Measurements from ENCODE around the gene ZFHX3. TPM values are rescaled to one million over a fixed set of nuclear protein-coding genes. Genes with fewer than 3 reads are reported as not detected.

The ZFHX3 gene
- total RNA-seq, 1 donor from 2014 or later, result 8.9 TPM

DNA sequence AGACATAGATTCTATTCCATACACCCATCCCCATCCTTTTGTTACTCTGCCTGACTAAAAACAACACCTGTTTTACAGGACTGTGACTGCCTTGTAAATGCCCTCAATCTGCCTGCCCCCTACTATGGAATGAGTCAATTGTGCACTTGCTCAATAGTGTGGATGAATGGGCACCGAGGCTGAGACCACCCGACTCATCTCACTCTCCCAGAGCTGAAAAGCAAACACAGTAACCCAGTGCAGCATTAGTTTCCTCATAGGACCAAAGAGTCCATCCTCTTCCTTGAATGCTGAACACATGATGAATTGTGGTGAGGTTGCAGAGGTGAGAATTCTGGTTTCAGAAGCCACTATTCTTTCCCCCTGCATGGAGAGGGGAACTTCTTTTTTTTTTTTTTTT, 233.7 kb downstream of the ZFHX3 start:
- DNase-seq (ENCODE audit: low spot score), result no peak
- ATAC-seq, result no peak

DNA sequence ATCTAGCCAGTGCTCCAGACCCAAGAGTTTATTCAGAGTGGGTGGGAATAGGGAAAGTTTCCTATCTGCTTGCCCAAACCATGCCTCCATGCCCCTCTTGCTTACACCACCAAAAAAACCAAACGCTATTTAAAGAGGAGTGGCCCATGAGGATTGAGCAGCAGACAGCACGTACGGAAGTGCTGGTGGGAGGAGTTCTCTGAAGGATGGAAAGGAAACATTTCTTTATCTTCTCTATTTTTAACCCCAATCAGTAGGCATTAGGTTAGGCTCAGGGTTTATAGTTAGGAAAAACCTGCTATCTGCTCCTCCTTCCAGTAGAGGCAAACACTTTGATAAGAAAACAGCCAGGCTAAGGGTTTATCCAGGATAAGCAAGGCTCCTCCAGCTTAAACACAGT, 235.3 kb downstream of the ZFHX3 start:
- ATAC-seq (no peak), DNase-seq (ENCODE audit: low spot score) (no peak)

DNA sequence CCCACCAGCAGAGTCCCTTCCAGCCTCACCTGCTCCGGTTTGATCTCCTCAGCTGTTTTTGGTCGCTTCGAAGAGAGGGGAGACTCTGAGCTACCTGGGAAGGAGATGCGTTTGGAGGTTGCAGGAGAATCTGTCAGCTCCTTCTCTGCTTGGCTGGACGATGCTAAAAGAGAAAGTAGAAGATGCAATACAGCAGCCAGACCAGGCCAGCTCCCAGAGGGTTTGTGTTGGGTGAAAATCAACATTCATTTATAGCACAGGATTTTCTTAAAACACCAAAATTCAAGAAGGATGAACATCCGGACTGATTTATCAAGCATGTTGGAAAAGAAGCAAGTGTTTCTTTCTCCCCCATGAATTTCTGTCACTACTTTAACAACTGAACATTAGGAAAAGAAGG, 236.1 kb downstream of the ZFHX3 start:
- peak; percentile 54 for ATAC-seq

DNA sequence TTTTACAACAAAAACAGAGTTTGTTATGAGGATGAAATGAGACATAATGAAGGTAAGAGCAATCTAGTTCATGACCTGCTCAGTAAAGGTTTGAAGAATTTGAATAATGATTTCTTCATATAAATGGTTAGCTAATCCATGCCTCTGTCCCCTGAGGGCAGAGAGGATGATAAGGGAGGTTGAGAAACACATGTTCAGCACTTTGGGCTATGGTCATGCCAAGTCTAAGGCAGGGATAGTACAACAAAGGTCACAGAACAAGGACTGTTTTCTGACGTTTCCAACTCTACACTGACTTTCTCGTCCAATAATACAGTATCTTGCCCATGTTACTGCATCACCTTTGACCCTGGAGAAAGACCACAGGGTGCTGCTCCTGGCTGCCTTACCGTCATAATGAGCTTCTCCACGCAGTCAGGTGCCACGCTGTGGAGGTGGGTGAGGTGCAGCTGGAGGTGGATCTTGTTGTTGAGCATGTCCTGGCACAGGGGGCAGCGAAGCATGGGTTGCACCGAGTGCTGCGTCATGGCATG, 236.7 kb downstream of the ZFHX3 start:
- ATAC-seq (peak; percentile 90), DNase-seq (ENCODE audit: low spot score) (peak; percentile 75)

More for the DNA sequence above, 236.1 kb downstream of the ZFHX3 start:
- no peak for DNase-seq (ENCODE audit: low spot score)

DNA sequence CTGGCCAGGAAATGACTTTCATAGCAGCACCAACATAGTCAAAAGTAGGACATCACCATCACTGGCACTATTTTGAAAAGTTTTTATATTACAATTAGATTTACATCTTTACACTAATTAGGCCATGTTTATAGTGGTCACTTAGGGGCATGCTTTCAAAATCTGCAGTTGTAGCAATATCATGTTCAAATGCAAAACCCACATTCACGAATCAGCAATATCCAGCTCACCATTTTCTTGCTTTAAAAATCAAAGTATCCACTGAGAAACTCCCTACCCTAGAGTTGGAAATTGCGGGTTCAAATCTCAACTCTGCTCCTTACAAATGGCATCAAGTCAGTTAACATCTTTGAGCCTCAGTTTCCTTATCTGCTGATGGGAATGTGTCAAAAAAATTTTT, 237.4 kb downstream of the ZFHX3 start:
- ATAC-seq (no peak), DNase-seq (ENCODE audit: low spot score) (no peak)

DNA sequence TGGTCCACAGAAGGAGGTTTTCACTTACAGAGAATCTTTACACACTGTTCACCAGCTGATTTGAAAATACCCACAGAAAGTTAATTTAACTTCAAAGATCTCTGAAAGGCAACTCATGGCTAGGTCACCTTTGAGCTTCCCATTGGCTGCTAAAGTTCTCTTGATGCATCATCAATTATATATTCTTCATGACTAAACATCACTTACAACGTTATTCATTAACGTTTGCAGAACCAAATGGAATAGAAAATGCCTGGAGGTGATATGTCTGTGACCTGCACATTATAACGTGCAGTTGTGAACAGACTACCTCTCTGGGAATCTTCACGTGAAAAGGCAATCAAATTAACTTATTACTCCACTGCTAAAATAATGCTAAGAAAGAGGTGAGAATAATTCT, 238.5 kb downstream of the ZFHX3 start:
- no peak for ATAC-seq
- no peak for DNase-seq (ENCODE audit: low spot score)

DNA sequence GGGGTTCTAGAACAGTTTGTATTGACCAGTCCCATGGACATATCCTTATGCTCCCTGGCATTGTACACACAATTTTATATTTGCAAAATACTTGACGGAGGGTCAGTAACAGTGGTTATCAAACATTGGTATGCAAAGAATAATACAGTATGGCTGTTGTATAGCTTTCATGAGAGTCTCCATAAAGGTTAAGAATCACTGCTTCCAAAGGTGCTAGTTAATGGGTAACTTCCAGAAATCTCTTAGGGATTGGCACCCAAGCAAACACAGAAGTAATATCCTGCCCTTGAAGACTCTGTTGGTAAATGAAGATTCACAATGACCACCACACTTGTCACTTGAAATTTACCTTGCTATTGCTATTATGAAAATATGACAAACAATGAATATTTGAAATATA, 239.2 kb downstream of the ZFHX3 start:
- DNase-seq (ENCODE audit: low spot score), result no peak
- no peak for ATAC-seq

DNA sequence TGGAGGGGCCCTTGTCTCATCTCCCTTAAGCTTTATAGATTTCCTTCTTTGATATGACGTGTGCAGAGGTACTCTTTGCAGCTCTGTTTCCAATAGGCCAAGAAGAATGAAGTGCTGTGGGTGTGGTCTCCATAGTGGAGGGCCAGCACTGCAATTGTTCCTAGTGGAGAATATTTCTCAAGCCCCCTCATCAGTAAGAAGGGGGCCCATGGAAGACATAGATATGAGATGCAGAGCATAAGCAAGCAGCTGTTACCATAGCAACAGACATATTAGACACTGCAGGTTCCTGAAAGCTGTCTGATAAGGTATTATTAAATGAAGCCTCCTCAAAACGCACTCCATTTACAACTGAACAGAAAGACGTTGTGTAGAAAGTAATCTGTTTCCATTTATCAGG, 240.7 kb downstream of the ZFHX3 start:
- DNase-seq (ENCODE audit: low spot score) (no peak), ATAC-seq (no peak)

DNA sequence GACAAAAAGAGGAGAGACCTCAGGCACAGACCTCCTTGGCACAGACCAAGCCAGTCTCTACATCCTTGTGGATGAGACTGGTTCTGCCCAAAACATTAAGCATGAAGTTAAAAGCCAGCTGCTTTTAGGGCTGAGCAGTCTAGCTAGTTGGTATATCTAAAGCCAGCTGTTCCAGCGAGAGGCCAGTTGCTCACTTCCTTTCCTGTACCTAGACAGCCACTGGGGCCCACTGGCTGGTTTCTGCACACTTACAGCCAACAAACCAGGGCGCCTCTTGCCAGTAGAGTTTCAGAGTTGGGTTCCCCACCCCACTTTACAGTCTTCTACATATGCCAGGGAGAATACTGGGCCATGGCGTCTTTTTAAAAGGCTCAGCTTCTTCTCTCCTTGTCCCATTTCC, 242.4 kb downstream of the ZFHX3 start:
- ATAC-seq, result no peak
- DNase-seq (ENCODE audit: low spot score), result no peak

DNA sequence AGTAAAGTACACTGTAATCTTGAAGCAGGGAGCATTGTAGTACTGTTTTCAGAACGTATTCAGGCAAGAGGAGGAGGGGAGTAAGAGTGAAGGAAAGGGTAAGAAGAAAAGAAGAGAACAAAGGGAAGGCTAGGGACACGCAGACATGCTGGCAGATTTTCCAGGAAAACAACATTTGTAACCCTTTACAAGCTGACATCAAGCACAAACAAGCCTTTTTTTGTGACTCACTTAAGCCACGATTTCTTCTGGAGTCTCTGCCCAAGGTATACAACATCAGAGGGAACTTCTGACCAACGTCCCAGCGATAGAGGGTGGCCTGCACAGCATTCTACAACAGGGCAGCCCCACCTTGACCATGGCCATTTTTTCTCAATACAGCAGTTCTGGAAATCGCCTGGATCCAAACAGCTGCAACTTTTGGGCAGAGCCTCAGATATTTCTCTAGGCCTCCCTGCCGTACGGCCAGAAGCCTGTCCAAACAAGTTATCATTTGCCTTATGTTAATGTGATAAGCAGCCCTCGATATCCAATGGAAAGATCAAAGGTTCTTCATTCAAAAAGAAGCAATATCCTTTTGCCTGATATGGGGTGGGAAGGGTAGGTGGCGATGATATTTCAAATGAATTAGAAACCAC, 247.3 kb downstream of the ZFHX3 start:
- DNase-seq (ENCODE audit: low spot score) (no peak), ATAC-seq (no peak)

DNA sequence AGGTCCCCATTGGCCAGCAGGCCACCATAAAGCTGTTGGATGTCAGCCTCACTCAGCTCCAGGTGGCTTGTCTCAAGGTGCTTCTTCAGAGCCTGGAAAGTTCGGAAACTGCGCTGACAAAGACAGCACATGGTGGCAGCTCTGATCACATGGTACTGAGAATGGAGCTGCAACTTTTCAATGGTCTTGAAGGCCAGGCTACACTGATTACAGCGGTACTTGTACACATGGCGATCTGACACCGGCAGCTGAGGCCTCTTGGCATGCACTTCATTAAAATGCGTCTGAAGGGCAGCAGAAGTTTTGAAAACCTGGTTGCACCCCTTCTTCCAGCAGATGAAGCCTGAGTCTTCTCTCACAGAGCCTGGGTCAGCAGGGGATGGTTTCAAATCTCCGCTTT, 249.7 kb downstream of the ZFHX3 start:
- ATAC-seq (no peak), DNase-seq (ENCODE audit: low spot score) (no peak)

DNA sequence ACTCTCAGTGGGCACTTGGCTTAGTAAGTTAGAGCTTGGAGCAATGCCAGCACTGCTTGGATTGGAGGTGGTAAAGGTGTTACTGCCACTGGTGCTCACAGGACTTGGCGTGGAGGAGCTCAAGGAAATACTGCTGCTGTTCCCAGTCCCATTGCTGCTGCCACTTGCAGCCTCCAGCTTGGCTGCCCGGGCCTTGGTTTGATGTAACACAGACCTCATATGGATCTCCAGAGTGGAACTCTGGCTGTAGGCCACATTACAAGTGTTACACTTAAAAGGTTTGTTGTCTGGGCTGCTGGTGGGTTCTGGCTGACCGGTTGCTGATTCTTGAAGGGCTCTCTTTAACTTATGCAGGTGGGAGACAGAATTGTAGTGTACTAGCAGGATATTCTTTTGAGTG, 250.3 kb downstream of the ZFHX3 start:
- ATAC-seq (no peak), DNase-seq (ENCODE audit: low spot score) (no peak)

DNA sequence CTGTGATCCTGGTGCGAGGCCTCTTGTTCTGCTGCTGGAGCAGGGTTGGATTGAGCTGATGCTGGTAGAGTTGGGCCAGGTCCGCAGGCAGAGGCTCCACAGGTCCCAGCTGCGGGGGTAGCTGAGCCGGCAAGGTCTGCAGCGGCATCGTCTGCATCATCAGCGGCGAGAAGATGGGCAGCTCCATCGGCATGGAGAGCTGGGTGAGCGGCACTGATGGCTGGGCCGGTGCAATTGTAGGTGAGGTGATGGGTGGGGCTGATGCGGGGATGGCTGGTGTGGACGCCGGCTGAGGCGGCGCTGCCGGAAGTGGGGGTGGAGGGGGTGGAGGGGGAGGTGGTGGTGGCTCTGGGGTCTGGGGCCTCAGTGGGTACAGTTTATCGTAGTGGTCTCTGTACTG, 251.7 kb downstream of the ZFHX3 start:
- no peak for ATAC-seq
- no peak for DNase-seq (ENCODE audit: low spot score)

DNA sequence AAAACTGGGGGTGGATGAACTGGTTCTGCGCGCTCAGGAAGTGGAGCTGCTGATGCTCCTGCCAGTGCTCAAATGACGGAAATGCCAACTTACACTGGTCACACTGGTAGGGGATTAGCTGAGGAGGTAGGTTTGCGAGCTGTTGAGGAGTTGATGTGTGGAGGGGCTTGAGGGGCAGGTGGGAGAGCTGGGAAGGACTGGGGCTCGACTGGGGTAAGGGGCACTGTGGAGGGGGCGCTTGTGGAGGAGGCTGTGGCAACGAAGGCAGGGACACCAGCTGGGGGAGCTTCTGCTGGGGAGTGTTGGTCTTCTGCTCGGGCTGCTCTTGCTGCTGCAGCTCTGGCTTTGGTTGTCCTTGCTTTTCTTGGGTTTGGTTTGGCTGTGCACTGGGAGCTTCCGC, 252.9 kb downstream of the ZFHX3 start:
- no peak for DNase-seq (ENCODE audit: low spot score)
- no peak for ATAC-seq

DNA sequence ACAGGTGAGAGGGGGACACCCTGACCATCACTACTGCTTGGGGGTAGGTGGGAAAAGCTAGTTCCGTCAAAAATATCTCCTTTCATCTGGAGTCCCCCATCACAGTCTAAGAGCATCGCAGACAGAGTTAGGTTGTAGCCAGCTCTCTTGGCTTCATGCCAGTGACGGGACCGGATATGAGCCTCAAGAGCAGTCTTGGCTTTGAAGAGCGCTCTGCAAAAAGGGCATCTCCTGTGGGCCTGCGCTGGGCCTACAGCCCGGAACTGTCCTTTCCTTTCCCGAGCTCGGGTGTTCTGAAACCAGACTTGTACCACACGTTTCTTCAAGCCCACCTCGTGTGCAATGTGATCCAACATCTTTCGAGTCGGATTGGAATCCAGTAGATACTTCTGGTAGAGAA, 253.6 kb downstream of the ZFHX3 start:
- no peak for ATAC-seq
- no peak for DNase-seq (ENCODE audit: low spot score)

DNA sequence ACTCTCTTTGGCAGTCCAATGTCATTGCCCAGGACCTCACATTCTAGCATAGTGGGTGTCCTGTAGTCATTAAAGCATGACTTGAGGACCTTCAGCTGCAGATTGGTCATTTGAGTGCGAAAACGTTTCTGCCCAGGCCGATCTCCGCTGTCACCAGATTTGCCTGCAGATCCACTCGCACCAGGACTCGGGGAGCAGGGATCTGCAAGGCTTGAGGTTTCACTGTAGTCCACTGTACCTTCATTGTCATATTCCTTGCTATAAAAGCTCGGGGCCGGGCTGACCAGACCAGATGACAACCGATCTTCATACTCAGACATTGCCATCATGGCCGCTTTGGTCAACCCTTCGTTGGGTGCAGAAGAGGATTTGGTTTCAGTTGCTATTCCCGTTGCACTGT, 254.2 kb downstream of the ZFHX3 start:
- ATAC-seq (no peak), DNase-seq (ENCODE audit: low spot score) (no peak)

DNA sequence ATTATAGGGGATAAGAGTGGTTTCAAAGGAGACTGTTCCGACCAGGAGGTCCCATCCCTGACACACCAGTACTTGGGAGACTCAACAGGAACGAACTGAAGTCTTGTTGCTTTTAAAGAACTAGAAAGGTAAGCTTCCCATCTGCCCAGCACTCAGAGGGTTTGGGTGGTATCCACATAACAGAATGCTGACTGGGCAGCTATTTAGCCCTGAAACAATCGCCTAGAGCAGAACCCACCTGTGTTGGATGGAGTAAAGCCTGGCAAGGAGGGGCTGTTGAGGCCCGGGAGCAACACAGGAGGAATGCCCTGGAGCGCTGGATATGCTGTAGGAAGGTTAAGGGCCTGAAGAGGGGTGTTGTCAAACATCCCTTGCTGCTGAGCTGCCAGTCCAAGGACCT, 254.9 kb downstream of the ZFHX3 start:
- DNase-seq (ENCODE audit: low spot score), result no peak
- ATAC-seq, result no peak

DNA sequence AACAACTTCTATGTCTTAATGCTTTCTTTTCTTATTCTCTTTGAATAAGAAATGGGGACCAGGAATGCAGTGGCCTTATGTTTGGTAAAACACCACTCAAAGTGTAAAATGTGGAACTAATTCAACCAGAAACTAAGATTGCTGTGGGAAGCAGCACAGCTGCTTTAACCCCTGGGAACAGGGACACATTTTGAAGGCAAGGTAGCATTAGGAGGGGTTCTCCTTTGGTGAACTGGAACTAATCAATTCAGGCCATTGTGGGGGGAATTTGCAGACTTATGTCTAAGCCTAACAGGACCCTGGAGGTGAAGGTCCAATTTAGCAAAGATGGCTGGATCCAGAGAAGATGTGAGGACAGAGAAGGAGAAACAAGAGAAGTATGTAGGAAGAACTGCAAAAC, 256.1 kb downstream of the ZFHX3 start:
- ATAC-seq, result no peak
- no peak for DNase-seq (ENCODE audit: low spot score)

DNA sequence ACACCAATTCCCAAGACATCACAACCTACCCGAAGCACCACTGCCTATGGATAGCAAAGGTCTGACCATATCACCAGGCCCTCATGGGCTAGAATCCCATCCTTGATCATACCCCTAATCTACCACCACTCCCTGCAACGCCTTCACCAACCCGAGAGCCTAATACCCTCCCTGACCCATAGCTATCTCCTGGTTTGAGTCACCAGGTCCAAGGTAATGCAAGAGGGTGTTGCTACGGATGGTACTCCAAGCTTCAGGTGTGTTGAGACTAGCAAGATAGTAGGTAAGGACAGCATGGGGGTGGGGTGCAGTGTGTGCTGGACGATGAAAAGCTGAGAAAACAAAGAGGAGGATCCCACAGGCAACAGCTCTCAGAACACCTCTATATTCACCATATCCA, 258.0 kb downstream of the ZFHX3 start:
- DNase-seq (ENCODE audit: low spot score) (no peak), ATAC-seq (no peak)

DNA sequence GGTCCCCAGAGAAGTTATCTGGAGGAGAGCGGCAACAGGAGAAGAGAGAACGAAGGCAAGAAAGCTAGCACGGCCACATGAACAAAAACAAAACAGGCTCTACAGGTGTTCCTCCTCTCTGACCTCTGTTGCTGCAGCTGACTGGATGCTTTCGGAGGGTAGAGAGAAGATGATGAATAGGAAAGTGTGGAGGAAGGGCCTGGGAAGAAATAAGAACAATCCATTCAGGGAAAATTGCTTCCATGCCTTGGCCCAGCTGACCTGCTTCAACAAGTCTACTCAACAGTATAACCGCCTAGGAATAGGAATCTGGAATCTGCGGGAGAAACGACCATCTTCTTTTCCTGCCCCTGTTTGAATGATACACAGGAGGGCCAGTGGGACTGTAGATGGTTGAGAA, 258.5 kb downstream of the ZFHX3 start:
- DNase-seq (ENCODE audit: low spot score) (no peak), ATAC-seq (no peak)

DNA sequence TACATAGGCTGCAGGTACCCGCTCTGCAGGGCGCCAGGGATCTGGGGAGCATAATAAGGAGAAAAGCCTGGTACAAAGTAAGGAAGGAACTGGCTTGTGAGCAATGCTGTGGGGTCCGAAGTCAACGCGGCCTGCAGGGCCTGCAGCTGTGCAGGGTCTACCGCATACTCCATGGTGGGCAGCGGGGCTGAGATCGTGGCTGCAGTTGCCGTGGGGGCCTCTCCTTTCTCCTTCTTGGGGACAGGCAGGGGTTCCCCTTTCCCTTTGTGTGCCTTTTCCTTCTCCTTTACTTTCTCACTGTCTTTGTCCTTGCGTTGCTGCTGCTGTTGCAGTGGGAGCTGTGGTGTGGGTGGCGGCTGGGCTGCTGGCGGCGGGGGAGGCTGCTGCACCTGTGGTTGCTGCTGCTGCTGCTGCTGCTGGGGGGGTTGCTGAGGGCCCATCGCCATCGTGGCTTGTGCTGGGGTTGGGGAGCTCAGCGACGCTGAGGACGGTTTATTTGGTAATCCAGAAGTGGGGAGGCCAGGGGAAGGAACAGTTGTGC, 259.6 kb downstream of the ZFHX3 start:
- no peak for ATAC-seq
- DNase-seq (ENCODE audit: low spot score), result no peak

DNA sequence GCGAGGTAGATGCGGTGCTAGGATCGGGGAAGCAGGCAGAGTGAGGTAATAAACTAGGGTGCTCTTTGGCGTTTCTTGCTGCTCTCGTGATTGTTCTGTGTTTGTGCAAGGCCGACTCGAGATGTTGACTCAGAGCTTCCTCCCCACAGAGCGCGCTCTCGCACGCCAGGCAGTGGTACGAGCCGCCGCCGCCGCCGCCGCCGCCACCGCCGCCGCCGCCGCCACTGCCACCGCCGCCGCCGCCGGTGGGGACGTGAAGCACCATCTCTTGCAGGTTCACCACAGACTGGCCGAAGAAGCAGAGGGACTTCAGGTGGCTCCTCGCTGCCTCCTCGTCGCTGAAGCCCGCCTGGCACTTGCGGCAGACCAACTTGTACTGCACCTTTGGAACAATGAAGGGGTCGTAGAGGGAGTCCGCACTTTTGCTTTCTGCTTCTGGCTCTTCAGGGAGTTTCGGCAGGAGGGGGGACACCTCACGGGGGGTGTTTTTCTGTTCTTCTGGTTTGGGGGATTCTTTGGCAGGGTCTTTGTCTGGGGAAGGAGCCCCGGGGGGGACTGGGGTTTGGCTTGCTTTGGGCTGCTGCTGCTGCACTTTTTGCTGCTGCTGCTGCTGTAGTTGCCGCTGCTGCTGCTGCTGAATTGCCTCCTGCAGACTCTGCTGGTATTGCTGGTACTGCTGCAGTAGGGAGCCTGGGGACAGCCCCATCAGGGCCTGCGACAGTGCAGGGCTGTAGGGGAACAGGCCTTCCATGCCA, 260.2 kb downstream of the ZFHX3 start:
- peak; percentile 64 for ATAC-seq
- DNase-seq (ENCODE audit: low spot score), result no peak

Measured in left lobe of liver (tissue), 2 donors.